GM12892 (cell line): ENCODE data around the gene PPP1R26.
"Not testable (repeated sequence)": the region's sequence is repeated elsewhere in the genome, so short reads cannot be mapped to it uniquely, and the experiment has no call there.

Source experiments
- POLR2A ChIP-seq: IDR thresholded peaks from 2 replicates; pipeline ENCODE4 v1.6.1; 2011; ENCODE audit warnings: low read depth, low read length, control low read depth
- POLR2AphosphoS5 ChIP-seq: IDR thresholded peaks from 2 replicates; pipeline ENCODE4 v1.6.1; 2011; ENCODE audit warnings: low read depth, low read length, control low read depth
- TAF1 ChIP-seq: IDR thresholded peaks from 2 replicates; pipeline ENCODE4 v1.6.1; 2011; ENCODE audit warnings: low read depth, mild to moderate bottlenecking, control low read depth, low read length, borderline replicate concordance

DNA sequence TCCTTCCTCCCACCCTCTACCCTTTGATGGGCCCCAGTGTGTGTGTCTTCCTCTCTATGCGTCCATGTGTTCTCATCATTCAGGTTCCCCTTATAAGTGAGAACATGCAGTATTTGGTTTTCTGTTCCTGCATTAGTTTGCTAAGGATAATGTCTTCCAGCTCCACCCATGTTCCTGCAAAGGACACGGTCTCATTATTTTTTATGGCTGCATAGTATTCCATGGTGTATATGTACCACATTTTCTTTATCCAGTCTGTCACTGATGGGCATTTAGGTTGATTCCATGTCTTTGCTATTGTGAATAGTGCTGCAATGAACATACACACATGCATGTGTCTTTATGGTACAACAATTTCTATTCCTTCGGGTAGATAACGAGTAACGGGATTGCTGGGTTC is 21.1 kb upstream of the PPP1R26 start:
- TF ChIP-seq POLR2A, TAF1, POLR2AphosphoS5: not testable (repeated sequence)
